HG02642 (cell line): Measurements from ENCODE around the gene ASAP2.

Source experiments
- ATAC-seq: cut with Tn5 transposase; IDR thresholded peaks from one replicate; pipeline ENCODE4 v1.9.1; 2021; ENCODE audit warnings: mild to moderate bottlenecking; ENCODE audit not compliant: unreplicated experiment, poor library complexity

ASAP2 gene

DNA sequence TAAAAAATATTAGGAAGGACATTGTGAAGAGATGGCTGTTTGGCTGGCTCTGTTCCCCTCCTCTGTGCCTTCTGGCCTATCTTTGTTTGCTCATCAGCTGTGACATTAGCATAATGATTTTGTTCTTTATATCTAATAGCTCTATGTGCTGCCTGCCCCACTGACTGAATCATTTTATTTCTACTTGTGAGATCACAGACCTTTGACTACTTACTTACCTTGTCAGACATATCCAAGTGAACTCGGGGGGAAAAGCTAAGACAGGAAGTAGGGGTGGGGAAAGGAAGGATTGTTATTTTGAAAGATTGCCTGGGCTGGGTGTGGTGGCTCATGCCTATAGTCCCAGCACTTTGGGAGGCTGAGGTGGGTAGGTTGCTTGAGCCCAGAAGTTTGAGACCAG, 104.2 kb downstream of the ASAP2 start:
- ATAC-seq: no peak

DNA sequence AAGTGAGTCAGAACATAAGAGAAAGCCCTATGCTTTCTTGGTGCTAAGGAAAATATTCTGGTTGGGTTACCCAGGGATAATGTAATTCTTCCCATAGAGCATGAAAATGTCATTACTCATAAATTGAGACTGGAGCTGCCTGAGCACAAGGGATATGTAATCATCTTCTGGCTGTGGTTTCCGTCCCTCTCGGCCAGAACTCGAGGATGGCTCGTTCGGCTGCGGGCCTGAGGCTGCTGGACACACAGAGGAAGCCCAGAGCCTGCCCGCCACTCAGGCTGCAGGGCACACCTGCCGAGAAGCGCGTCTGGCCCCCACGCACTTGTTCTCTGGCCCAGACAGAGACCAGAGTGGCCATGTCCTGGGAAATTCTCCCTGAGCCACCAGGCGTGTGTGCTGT, 104.9 kb downstream of the ASAP2 start:
- ATAC-seq: no peak

DNA sequence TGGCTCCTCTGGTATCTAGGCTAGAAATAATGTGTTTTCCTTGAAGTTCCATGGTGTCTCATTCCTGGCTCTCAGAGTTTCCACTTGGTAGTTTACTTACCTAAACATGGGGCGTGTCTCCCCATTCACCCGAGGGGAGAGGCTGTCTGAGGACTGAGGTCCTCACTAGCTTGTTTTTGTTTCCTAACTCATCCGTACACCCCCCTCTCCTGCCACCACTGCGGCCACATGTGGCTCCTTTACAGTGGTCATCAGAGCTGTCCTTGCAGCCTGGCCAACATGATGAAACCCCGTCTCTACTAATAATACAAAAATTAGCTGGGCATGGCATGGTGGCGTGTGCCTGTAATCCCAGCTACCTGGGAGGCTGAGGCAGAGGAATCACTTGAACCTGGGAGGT, 106.0 kb downstream of the ASAP2 start:
- no peak for ATAC-seq

DNA sequence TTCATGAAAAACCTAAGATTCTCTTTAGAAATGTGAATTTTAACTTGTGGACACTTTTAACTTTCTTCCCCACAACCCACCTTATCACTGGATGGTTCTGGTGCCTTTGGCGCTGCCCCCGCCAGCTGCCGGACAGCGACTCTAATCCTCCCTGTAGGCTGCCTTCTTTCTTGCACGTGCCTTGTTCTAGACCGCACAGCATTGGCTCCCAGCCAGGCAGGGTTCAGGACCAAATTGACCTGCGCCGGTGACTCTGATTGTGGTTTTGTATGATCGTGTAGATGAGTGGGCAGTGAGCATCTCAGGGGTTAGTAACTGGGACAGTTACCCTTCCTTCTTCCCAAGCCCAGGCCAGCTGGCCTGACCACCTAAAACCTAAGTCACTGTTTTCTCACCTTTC, 106.8 kb downstream of the ASAP2 start:
- no peak for ATAC-seq

DNA sequence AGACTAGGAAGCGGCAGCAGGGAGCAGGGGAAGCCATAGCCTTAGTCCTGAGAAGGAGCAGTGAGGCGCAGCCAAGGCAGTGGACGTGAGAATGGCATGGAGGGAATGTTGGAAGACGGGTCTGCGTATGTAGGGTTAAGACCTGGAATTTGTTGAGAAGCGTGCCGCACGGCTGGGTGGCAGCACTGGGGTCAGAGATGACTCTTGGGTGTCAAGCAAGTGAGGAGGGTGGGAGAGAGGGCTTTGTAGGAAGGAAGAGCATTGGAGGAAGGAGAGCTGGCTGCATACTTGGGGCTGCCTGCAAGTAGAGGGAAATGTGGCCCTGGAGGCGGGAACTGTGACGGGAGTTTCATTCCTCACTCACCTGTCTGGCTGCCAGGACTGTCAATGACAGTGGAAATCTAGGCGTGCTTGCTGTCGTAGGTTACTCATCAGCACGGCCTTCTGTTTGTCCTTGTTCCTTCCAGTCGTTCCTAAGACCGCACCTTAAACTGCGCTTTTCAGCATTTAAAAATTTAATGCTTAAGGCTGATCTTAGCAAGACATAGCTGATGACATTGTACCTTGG, 108.8 kb downstream of the ASAP2 start:
- ATAC-seq: no peak

DNA sequence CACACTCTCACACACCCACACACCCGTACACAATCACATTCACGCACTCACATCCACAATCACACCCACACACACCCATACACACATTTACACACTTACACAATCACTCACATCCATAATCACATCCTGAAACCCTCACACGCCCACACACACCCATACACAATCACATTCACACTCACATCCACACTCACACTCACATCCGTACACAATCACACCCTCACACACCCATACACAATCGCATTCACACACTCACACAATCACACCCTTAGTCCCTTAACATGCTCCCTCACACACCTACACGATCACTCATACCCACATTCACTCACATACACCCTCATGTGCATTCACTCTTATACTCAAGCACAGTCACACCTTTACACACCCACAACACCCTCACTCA, 110.9 kb downstream of the ASAP2 start:
- no peak for ATAC-seq

DNA sequence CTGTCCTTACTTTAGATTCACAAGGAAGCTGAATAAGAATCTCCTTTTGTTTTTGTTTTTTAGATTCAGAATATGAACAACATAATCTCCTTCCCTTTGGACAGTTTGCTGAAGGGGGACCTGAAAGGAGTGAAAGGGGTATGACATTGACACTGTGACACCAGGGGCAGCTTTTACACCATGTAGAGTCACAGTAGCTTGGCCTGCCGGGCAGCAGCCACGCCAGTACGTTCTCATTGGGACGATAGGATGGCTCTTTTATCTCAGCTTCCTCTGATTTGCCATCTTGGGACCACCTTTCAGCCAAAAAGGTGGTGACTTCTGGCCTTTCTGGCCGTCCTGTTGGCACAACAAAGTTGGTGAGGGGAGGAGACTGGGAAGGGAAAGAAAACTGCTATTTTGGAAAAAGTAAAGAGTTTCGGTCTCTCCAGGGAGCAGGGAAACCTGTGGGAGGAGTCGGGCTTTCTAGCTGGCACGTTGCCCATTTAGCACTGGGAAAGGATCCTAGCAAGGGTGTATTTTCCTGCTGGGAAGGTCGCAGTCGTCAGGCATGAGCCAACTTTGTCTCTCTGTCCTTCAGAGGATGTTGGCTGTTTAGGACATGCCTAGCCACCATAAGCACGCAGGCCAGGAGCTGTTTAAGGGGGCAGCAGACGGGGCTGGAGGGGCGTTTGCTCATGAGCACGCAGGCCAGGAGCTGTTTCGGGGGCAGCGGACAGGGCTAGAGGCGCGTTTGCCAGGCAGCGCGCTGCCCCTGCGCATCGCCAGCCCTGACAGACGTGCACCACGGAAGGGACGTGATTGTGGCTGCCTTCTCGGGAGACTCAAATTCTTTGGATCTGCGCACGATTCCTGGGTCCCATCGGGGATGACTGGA, 112.1 kb downstream of the ASAP2 start:
- ATAC-seq: no peak

DNA sequence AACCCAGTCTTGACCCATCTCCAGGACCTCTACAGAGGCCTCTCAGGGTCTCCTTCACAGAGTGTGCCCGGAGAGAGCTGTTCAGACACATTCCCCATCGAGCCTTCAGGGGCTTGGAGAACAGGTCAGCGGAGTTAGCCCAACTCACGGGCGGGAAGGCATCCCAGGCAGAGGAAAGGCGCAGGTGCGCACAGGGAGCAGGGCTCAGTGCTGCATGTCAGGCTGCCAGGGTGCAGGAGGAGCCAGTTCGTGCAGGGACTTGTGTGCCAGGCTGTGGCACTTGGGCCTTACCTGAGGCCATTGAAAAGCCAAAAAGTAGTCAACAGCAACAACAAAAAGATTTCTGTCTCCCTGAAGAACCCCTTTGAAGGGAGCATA, 112.7 kb downstream of the ASAP2 start:
- ATAC-seq: no peak

DNA sequence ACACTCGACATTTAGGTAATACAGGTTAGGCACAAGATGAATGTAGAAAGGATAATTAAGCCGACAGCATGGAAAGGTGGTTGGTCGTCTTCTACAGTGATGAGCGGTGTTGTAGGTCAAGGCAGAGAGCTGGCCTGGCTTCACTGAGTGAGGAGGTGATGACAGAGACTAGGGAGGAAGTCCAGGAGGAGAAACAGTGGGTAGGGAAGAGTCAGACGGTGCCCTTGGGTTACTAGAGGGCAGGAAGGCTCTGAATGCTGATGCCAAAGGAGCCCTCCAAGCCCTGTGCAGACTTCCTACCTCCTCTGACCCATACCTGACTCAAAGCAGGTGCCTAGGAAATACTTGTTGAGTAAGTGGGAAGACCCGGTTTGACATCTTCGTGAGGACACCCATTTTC, 116.0 kb downstream of the ASAP2 start:
- ATAC-seq: no peak

DNA sequence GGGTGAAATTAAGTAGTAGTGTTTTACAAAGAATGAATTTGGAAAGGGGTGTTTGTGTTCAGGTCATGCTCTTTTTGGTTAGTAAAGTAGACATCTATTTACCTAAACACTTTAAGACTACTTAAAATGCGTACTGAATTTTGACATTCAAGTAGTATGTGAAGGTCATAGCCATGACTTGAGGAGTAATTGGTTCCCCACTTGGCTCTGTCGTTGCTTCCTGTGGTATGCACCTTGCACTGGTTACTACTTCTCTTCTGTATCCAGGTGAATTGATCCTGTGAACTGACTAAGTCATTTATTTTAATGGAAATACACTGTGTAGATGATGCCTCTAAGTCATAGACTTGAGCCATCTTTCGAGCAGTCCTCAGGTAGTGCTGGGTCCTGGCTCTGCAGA, 118.8 kb downstream of the ASAP2 start:
- no peak for ATAC-seq

DNA sequence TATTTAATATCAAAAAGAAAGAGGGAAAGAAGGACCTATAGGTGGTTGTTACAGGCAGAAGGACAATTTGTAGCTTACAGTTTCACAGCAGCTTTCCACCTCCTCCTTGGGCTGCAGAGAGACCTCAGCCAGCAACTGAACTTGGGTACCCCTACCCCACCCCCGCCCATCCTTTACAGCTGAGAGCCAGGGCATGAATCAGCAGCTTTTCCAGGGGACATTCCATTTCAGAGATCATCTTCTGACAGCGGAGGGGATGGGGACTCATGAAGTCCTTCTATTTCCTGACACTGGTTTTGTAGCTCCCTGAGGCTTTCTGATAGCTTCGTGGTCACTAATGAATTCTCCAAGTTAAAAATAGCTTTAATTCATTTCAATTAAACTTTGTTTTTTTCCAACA, 120.4 kb downstream of the ASAP2 start:
- ATAC-seq: no peak

DNA sequence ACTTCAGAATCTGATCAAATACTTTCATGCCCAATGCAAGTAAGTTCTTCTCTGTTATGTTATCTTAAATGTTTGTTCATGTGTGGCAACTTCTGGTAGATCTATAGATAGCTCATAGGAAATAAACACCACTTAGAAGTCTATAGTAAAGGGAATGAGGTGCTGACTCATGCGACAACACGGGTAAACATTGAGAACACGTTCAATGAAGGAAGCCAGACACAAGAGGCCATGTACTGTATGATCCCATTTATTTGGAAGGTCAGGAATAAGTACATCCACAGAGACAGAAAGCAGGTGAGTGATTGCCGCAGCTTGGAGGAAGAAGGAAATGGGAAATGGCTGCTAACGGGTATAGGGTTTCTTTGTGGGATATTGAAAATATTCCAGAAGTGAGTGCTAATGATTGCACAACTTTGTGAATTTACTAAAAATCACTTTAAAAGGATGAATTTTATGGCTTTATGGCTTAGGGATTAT, 121.3 kb downstream of the ASAP2 start:
- no peak for ATAC-seq

DNA sequence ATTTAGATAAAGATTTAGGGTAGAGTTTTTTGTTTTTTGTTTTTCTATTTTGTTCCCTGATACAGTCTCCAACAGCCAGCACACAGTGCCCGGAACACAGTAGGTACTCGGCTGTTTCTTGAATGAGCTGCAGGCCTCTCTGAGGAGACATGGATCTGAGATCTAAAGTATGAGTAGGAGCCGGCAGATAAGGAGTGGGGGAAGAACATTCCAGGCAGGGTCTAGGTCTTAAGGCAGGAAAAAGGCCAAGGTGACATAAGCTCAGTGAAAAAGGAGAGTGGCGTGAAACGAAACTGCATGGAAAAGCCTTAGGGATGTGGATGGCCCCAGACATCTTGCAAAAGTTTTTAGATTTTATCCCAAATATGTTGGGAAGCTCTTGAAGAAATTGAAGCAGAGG, 122.3 kb downstream of the ASAP2 start:
- no peak for ATAC-seq

DNA sequence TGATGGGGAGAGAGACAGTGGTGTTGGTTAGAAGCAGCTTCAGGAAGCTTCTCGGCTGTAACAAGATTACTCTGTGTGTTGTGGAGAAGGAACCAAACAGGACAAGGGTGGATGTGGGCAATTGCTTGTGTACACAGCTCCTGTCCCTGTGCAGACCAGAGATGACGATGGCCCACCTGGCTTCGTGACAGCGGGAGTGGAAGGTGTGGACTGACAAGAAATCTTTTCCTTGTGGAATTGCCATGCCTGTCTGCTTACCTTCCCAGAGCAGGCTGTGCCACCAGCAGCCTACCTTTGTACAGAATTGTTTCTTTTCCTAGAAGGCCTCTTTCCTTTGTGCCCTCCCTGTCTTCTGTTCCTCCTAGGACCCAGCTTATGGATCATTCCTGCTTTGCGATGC, 122.9 kb downstream of the ASAP2 start:
- ATAC-seq: no peak

DNA sequence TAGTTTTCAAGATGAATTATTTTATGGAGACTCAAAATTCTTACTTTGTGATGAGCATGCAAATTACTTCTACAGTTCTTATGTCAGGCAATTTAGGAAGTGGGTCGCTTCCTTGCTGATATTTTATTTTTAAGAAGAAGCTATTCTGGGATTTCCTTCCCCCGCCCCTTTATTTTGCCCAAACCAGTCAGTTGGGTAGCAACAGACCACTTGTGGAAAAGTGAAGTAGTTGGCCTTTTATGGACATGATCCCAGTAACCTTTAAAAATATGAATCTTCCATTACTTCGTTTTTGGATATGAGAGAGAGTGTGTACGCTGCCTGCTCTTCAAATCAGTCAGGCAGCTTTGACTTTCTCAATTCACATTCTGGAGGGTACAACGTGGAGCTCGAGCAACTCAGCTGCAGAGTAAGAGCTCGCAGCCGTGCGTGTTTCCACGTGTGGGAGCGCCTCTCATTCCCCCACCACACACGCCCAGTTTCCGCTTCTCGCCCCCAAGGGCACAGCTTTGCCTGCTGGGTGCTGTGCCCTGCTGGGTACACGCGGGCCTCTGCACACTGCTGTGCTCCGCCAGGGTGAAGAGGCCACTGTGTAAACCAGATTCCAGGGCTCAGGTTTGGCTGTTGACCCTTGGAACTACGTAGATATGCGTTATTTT, 124.1 kb downstream of the ASAP2 start:
- ATAC-seq: no peak

DNA sequence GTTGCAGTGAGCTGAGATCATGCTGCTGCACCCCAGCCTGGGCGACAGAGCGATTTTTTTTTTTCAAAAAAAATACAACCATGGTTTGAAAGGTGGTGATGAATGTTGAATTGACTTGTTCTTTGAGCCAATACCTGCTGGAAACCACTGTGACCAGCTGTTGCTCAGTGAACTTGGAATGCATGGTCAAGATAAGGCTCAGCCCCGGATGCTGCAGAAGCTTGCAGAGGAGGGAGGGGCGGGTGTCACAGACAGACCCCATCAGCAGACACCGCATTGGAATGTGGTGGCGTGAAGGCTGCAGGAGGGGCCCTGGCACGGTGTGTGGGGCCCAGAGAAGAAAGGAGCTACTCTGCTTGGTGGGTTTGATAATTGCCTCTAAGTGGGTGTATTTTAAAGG, 125.1 kb downstream of the ASAP2 start:
- ATAC-seq: no peak

DNA sequence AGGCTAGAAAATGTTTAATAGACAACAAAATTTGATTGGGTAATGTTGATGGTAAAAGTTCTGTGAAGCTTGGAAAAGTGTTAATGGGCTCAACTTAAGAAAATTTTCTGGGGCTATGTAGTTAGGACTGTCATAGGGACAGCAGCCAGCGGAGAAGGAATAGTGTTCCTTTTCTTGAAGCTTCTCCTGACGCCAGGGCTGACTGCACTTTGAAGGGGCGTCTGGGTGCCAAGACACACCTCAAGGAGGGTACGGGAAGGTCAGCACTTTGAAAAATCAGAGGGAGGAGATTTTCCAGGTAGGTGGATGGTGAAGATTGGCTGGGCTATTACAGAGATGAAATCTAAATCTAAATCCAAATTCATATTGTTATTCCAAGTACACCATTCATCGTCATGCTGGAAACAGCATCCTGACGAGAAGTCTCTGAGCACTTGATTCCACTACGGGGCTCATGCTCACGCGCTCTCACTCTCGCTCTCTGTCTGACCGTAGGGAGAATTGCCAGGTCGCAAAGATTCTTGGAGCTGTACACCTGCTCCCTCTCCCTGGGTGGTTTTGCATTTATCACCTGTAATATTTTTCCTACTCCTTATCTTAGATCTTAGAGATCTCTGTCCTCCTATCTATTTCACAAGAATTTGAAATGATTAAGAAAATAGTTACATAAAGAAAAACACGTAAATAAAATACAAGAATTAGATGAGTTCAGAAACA, 125.7 kb downstream of the ASAP2 start:
- ATAC-seq: no peak

DNA sequence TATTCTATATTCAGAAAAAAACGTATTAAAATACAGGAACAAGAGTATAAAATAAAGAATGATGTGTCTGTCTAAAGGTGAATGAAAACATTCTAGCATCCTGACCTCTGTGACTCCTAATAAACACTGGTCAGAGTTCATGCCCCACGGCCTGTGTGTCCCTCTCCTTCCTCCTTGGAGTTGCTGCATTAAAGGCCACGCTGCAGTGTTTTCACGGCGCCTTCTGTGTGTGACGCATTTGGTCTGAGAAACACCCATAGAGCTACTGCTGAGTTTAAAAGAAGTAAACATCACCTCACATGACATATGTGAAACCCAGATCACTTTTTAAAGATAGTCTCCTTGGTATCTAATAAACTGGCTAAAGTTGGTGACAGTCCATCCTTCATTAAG, 126.2 kb downstream of the ASAP2 start:
- ATAC-seq: no peak

DNA sequence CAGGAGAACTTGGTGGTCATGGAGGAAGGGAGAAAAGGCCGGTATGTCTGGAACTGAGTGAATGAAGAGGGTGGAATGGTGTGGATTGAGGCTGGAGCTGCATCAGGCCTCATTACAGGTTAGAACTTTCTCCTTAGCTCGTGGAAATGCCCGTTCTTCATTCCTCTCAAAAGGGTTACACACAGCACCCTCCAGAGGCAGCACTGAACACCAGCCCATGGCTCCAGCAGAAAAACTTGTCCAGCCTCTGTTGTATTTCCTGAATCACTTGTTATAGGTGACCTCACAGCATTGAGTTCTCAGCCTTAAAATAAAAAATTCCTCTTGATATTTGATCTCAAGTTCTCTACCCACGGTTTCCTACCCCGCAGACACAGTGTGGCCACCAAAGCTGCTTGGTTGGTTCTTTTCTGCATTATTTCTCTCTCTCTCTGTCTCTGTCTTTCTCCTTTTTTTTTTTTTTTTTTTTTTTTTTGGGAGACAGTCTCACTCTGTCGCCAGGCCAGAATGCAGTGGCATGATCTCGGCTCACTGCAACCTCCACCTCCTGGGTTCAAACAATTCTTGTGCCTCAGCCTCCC, 127.1 kb downstream of the ASAP2 start:
- no peak for ATAC-seq

DNA sequence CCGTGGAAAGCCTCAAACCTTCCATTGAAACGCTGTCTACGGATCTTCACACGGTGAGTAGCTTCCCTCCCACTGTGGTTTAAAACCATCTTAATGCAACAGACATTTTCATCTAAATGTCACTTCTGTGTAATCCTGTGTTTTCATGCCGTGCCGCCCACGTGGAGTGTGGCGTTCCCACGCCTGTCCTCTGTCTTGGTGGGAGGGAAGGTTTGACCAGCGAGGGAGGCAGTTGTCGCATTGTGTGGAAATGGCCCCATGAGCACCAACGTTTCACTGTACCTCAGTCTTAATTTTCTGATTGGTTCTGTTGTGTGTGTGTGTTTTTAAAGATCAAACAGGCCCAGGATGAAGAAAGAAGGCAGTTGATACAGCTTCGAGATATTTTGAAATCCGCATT, 128.1 kb downstream of the ASAP2 start:
- ATAC-seq: no peak
